PC-3 (cell line): Measurements from ENCODE around the gene KLK5. TPM values are rescaled to one million over a fixed set of nuclear protein-coding genes. Genes with fewer than 3 reads are reported as not detected.

Source experiments
- ATAC-seq: fragments of 200-7000 bp; cut with Tn5 transposase; 2 replicates; pipeline ENCODE4 v1.9.1; 2020; ENCODE audit warnings: mild to moderate bottlenecking, moderate library complexity
- BruUV-seq: library from RNA; stranded (reverse); fragments of 400-500 nt; replicated peaks from 2 replicates; lab custom pipeline; 2021; lab: Mats Ljungman, UMichigan
- CTCF ChIA-PET: fragments of 300-600 bp; sonication (Branson Sonifier 250); formaldehyde crosslinking; loops from one replicate; lab custom pipeline; 2022; ENCODE audit warnings: antibody characterized with exemption; lab: Charles Lee
- POLR2A ChIA-PET: fragments of 300-600 bp; sonication (Branson Sonifier 250); formaldehyde crosslinking; loops from one replicate; lab custom pipeline; 2022; ENCODE audit warnings: antibody characterized with exemption; ENCODE audit not compliant: unreplicated experiment; lab: Charles Lee
- DNase-seq: peaks from one replicate; pipeline ENCODE4 v3.0.0-alpha.2; 2015
- H2AFZ ChIP-seq: fragments of 300-600 bp; sonication (generic); 2 replicates; pipeline ENCODE4 v1.6.0; 2016; ENCODE audit warnings: antibody characterized with exemption, low read length
- H3F3A ChIP-seq: fragments of 300-600 bp; sonication (generic); one replicate; pipeline ENCODE4 v1.6.0; 2017; ENCODE audit warnings: antibody characterized with exemption, low read length, control low read depth, mild to moderate bottlenecking; ENCODE audit not compliant: unreplicated experiment
- H3K27ac ChIP-seq: fragments of 300-600 bp; sonication (generic); 2 replicates; pipeline ENCODE4 v1.5.1; 2016; ENCODE audit warnings: mild to moderate bottlenecking, low read length
- H3K27me3 ChIP-seq: fragments of 300-600 bp; sonication (generic); 2 replicates; pipeline ENCODE4 v1.6.1; 2016; ENCODE audit warnings: low read length, mixed read lengths
- H3K36me3 ChIP-seq: fragments of 300-600 bp; sonication (generic); 2 replicates; pipeline ENCODE4 v1.6.1; 2016; ENCODE audit warnings: low read depth, mixed run types, low read length, mixed read lengths
- H3K4me1 ChIP-seq: fragments of 300-600 bp; sonication (generic); 2 replicates; pipeline ENCODE4 v1.5.1; 2016; ENCODE audit warnings: low read length; ENCODE audit not compliant: insufficient read depth
- H3K4me2 ChIP-seq: fragments of 300-600 bp; sonication (generic); 2 replicates; pipeline ENCODE4 v1.6.0; 2016; ENCODE audit warnings: low read length
- H3K4me3 ChIP-seq: fragments of 300-600 bp; sonication (generic); 2 replicates; pipeline ENCODE4 v1.5.1; 2016; ENCODE audit warnings: mild to moderate bottlenecking, low read length, mixed read lengths
- H3K79me2 ChIP-seq: fragments of 300-600 bp; sonication (generic); 2 replicates; pipeline ENCODE4 v1.6.1; 2017; ENCODE audit warnings: low read length, mixed read lengths
- H3K9ac ChIP-seq: fragments of 300-600 bp; sonication (generic); 2 replicates; pipeline ENCODE4 v1.6.0; 2016; ENCODE audit warnings: mild to moderate bottlenecking, low read length
- H3K9me2 ChIP-seq: fragments of 300-600 bp; sonication (generic); replicated peaks from 2 replicates; pipeline ENCODE4 v1.6.1; 2016; ENCODE audit warnings: mixed run types, low read length, mixed read lengths
- H3K9me3 ChIP-seq: fragments of 300-600 bp; sonication (generic); 2 replicates; pipeline ENCODE4 v1.6.1; 2016; ENCODE audit warnings: low read length, mixed read lengths
- H4K20me1 ChIP-seq: fragments of 300-600 bp; sonication (generic); 2 replicates; pipeline ENCODE4 v1.6.1; 2016; ENCODE audit warnings: low read length, mixed read lengths
- EZH2 ChIP-seq: fragments of 300-600 bp; sonication (generic); IDR thresholded peaks from one replicate; pipeline ENCODE4 v1.6.1; 2017; ENCODE audit warnings: antibody characterized with exemption, mild to moderate bottlenecking, low read length; ENCODE audit not compliant: unreplicated experiment
- EZH2phosphoT487 ChIP-seq: fragments of 300-600 bp; sonication (generic); IDR thresholded peaks from 2 replicates; pipeline ENCODE4 v1.6.1; 2018; ENCODE audit warnings: mild to moderate bottlenecking, antibody characterized with exemption, low read length, borderline replicate concordance
- intact Hi-C: fragments of 100-400 bp; cut with micrococcal nuclease; formaldehyde crosslinking; loops from 2 replicates; pipeline ENCODE4 v1.9.0; 2023
- total RNA-seq: library from RNA; depleted of rRNA; stranded (reverse); fragments of >200 nt; gene quantifications from 2 replicates; pipeline ENCODE4 v1.2.3, GENCODE V29; 2014
- TF ChIP-seq, protein P1 (sequence below): fragments of 300-600 bp; sonication (generic); conservative IDR thresholded peaks from 2 replicates; pipeline ENCODE4 v1.5.1; 2017; ENCODE audit warnings: antibody characterized with exemption, low read depth, mild to moderate bottlenecking, low read length

Gene KLK5
- total RNA-seq, 1 experiment from 2014 or later = 59.0 TPM

- DNase-seq (peak; percentile 25), ATAC-seq (no peak)
- H4K20me1 ChIP-seq = no peaks in the 10 kb centered on the region
- peak overlapping the region; percentile 70 for H3K27ac ChIP-seq
- BruUV-seq = no TSS peak
- ChIA-PET POLR2A (no interaction called here), CTCF (no interaction called here)
- H3K4me2 ChIP-seq = peak overlapping the region; percentile 71
- no peaks in the 10 kb centered on the region for H3F3A ChIP-seq
- intact Hi-C loops = no loop called here
- H2AFZ ChIP-seq = no peak overlapping the region
- H3K9me2 ChIP-seq = no peaks in the 10 kb centered on the region
- no peak overlapping the region for H3K9ac ChIP-seq
- H3K36me3 ChIP-seq = 0 out of 2 replicates have a peak, but pooled peaks cover under 1% of the 10 kb centered on the region
- peaks cover 68% of the 10 kb centered on the region for H3K4me1 ChIP-seq
- TF ChIP-seq EZH2 (no peak), EZH2phosphoT487 (no peak)
- TF ChIP-seq, protein P1, sequence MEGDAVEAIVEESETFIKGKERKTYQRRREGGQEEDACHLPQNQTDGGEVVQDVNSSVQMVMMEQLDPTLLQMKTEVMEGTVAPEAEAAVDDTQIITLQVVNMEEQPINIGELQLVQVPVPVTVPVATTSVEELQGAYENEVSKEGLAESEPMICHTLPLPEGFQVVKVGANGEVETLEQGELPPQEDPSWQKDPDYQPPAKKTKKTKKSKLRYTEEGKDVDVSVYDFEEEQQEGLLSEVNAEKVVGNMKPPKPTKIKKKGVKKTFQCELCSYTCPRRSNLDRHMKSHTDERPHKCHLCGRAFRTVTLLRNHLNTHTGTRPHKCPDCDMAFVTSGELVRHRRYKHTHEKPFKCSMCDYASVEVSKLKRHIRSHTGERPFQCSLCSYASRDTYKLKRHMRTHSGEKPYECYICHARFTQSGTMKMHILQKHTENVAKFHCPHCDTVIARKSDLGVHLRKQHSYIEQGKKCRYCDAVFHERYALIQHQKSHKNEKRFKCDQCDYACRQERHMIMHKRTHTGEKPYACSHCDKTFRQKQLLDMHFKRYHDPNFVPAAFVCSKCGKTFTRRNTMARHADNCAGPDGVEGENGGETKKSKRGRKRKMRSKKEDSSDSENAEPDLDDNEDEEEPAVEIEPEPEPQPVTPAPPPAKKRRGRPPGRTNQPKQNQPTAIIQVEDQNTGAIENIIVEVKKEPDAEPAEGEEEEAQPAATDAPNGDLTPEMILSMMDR = no peak
- H3K79me2 ChIP-seq = peaks cover 5% of the 10 kb centered on the region; the same call in 1 of the 2 replicates
- peak overlapping the region; percentile 9; the same call in 1 of the 2 replicates for H3K4me3 ChIP-seq
- no peaks in the 10 kb centered on the region for H3K9me3 ChIP-seq
- no peaks in the 10 kb centered on the region for H3K27me3 ChIP-seq
Observed at GRCh38 chr19:50967929-50968715, 15.3 kb upstream of the KLK5 start.

GRCh38 chr19:50964266-50964665 lies 11.4 kb upstream of the KLK5 start:
- Histone ChIP-seq H3K4me3 (no peak overlapping the region), H2AFZ (no peak overlapping the region), H3K27me3 (no peaks in the 10 kb centered on the region), H3K79me2 (peaks cover 5% of the 10 kb centered on the region; the same call in 1 of the 2 replicates), H3K4me2 (no peak overlapping the region), H3K27ac (no peak overlapping the region), H3F3A (no peaks in the 10 kb centered on the region), H3K36me3 (peaks cover 10% of the 10 kb centered on the region; the same call in 1 of the 2 replicates), H3K9ac (no peak overlapping the region), H3K9me3 (no peaks in the 10 kb centered on the region), H3K9me2 (no peaks in the 10 kb centered on the region), H4K20me1 (no peaks in the 10 kb centered on the region), H3K4me1 (peaks cover 42% of the 10 kb centered on the region)
- ChIA-PET CTCF (no interaction called here), POLR2A (no interaction called here)
- TF ChIP-seq, protein P1 = no peak
- no peak for TF ChIP-seq EZH2
- no peak for TF ChIP-seq EZH2phosphoT487
- no peak for DNase-seq
- intact Hi-C loops = no loop called here
- no TSS peak for BruUV-seq
- no peak for ATAC-seq

- no TSS peak for BruUV-seq
- Histone ChIP-seq H3K9me3 (no peaks in the 10 kb centered on the region), H3K4me2 (no peak overlapping the region), H3K9ac (no peak overlapping the region), H3K27me3 (no peaks in the 10 kb centered on the region), H3K79me2 (peaks cover 5% of the 10 kb centered on the region; the same call in 1 of the 2 replicates), H2AFZ (no peak overlapping the region), H3K27ac (no peak overlapping the region), H3K4me3 (no peak overlapping the region), H3F3A (no peaks in the 10 kb centered on the region), H4K20me1 (no peaks in the 10 kb centered on the region), H3K36me3 (peaks cover 10% of the 10 kb centered on the region; the same call in 1 of the 2 replicates), H3K4me1 (peaks cover 33% of the 10 kb centered on the region), H3K9me2 (no peaks in the 10 kb centered on the region)
- POLR2A ChIA-PET = no interaction called here
- intact Hi-C loops = no loop called here
- DNase-seq = no peak
- TF ChIP-seq EZH2phosphoT487 (no peak), EZH2 (no peak)
- TF ChIP-seq, protein P1 = no peak
- CTCF ChIA-PET = no interaction called here
- no peak for ATAC-seq
Observed at GRCh38 chr19:50963381-50963780, 10.5 kb upstream of the KLK5 start.
